Transverse colon (tissue), 4 donors: ENCODE results near the gene RXRB. TPM values are rescaled to one million over a fixed set of nuclear protein-coding genes. Genes with fewer than 3 reads are reported as not detected.

Experiments used
- DNase-seq: peaks from one replicate; pipeline ENCODE4 v3.0.0-alpha.2; 2019
- H3K27ac ChIP-seq, 4 donors: fragments of 200-600 bp; sonication (generic); 2 replicates each; pipeline ENCODE4 v1.5.1; 2016 to 2018; ENCODE audit warnings: inconsistent platforms in 4 of 4
- H3K27me3 ChIP-seq: fragments of 200-600 bp; sonication (generic); 2 replicates; pipeline ENCODE4 v1.5.1; 2017; ENCODE audit warnings: inconsistent platforms
- H3K36me3 ChIP-seq, 4 donors: fragments of 200-600 bp; sonication (generic); 2 replicates each; pipeline ENCODE4 v1.5.1; 2017 to 2019; ENCODE audit warnings: inconsistent platforms in 4 of 4
- H3K4me1 ChIP-seq, 4 donors: fragments of 200-600 bp; sonication (generic); 2 replicates each; pipeline ENCODE4 v1.5.1; 2017 to 2020; ENCODE audit warnings: inconsistent platforms in 4 of 4
- H3K4me3 ChIP-seq, 4 donors: fragments of 200-600 bp; sonication (generic); 1 replicate in 1 of 4; 2 replicates in 3 of 4; pipeline versions ENCODE4 v1.5.1 to v1.6.1; 2017 to 2019; ENCODE audit warnings: inconsistent platforms in 4 of 4
- H3K9me3 ChIP-seq, 2 donors: fragments of 200-600 bp; sonication (generic); 2 replicates each; pipeline ENCODE4 v1.5.1; 2017 to 2019; ENCODE audit warnings: inconsistent platforms in 2 of 2
- CTCF ChIP-seq, 5 experiments: fragments of 200-600 bp in 3 of 5; fragments of 450-650 bp in 2 of 5; sonication (generic) in 3 of 5; IDR thresholded peaks; 1 replicate in 2 of 5; 2 replicates in 3 of 5; pipeline ENCODE4 v1.5.1; 2016 to 2017; ENCODE audit warnings: antibody characterized with exemption in 5 of 5, inconsistent platforms in 3 of 5, mild to moderate bottlenecking in 2 of 5, moderate library complexity in 1 of 5
- EP300 ChIP-seq: sonication (generic); formaldehyde crosslinking; IDR thresholded peaks from one replicate; pipeline ENCODE4 v1.6.1; 2017; ENCODE audit warnings: antibody characterized with exemption, low read depth
- POLR2A ChIP-seq: fragments of 450-650 bp; IDR thresholded peaks from one replicate; pipeline ENCODE4 v1.6.1; 2016; ENCODE audit warnings: antibody characterized with exemption, mild to moderate bottlenecking, moderate library complexity
- POLR2AphosphoS5 ChIP-seq, 3 donors: sonication (generic); formaldehyde crosslinking; IDR thresholded peaks; one replicate each; pipeline ENCODE4 v1.6.1; 2016; ENCODE audit warnings: antibody characterized with exemption in 3 of 3
- WGBS, 2 donors: methylation state at CpG; one replicate each; pipeline ENCODE4 v1.1.5; 2018; ENCODE audit warnings: low coverage in 1 of 2; 5-methylcytosine and 5-hydroxymethylcytosine counted together
- in situ Hi-C, 4 donors: fragments of 200-750 bp; cut with MboI; loops; one replicate each; pipeline versions ENCODE4 v1.15.0 to v1.15.1; 2017; ENCODE audit warnings: low sequenced_read_pairs in 3 of 4, low pct_ligation_motif_present in 1 of 4, low pct_unique_long_range_greater_than_20kb in 1 of 4
- intact Hi-C: fragments of 100-400 bp; cut with DNase I; formaldehyde crosslinking; loops from one replicate; pipeline ENCODE4 v1.15.1; 2023; ENCODE audit warnings: low total_unique reads
- total RNA-seq, 4 donors: library from RNA; depleted of rRNA; stranded (reverse); fragments of >200 nt; gene quantifications; one replicate each; pipeline ENCODE4 v1.1.0, GENCODE V29; 2016

RXRB gene
- total RNA-seq, 4 donors from 2014 or later = 26.9 to 31.9 (median 29.4) TPM

DNA sequence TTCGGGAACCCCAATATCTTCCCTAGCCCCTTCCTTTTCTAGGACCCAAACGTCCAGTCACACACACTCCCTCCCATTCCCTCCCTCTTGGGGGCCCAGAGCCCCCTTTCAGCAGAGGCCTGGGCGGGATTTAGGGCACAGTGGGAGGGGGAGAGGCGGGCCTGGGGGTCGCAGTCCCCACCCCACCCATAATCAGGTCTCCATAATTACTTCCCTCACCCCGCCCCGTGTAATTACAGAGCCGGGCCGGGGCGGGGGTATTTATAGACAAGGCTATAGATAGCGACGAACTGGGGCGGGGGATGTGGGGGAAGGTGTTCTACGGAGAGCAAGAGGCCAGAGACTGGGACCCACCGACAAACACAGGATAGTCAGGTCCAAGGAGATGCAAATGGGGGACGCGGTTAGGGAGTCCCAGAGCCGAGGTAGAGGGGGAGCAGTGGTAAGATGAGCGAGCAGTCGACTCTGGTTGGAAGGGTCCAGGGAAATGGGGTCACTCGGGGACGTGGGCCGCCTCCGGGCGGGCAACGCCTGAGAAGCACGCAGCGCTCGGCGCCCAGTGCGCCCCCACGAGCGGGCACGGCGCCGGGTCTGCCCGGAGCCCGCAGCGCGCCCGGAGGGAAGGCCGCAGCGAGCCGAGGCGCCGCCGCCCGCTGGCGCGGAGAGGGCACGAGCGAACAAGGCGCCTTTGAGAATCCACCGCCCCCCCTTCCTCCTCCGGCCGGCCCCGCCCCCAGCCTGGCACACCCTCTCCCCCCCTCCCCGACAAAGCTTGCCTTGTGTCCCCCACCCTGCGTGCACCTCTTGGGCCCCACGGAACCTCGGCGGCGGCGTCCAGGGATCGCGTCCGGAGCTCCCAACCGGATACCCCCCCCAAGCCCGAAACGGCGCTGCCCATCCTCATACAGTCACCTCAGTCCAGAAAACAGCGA, 7.5 kb downstream of the RXRB start:
- peak overlapping the region; percentile 6 to 46 (median 27) for H3K27ac ChIP-seq
- WGBS, 2 donors = 2 to 4% methylated on average over 9 to 56 of the region's 72 CpGs
- H3K4me3 ChIP-seq = peak overlapping the region; percentile 10 to 45 (median 32)
- peaks cover 37% of the 10 kb centered on the region for H3K27me3 ChIP-seq
- DNase-seq = peak; percentile 32
- intact Hi-C loops = no loop called here
- TF ChIP-seq POLR2AphosphoS5 (IDR thresholded peaks at IDR 0.05) (no peak), POLR2A (no peak), CTCF (IDR thresholded peaks at IDR 0.05) (no peak), EP300 (no peak)
- H3K36me3 ChIP-seq = peaks cover 0 to 20% (median 9%) of the 10 kb centered on the region in 4 donors
- in situ Hi-C loops = no loop called here
- H3K9me3 ChIP-seq = no peaks in the 10 kb centered on the region
- peaks cover 10 to 28% (median 17%) of the 10 kb centered on the region in 4 donors for H3K4me1 ChIP-seq

DNA sequence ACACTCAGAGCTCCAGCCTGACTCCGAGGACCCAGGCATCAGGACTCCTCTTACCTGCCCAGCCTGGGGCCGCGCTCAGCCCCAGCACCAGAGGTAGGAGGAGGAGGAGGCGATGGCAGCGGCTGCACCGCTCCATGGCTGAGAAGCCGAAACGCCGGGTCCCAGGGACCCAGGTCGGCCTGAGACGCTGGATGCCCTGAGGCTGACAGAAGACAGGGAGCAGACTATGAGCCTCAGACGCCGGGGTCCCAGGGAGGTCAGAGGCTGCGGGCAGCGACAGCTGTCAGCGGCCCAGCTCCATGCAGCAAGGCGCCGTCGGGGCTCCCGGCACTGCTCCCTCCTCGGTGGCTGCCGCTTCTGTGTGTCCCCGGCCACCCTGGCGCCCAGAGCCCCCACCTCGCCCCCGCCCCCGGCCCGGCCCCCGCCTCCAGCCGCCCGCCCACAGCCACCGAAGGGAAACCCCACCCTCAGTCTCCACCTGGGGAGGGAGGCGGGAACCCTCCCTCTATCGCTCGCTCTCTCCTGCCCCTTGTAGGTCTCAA, 8.3 kb downstream of the RXRB start, which contains the start of gene COL11A2:
TSS of gene COL11A2 (minus strand) at position 363 of the 542 bp plus-strand sequence. CDS start at position 136, 227 bp downstream.
- peak within 1 kb of the TSS in 3 of 4 donors; percentile 6 to 46 (median 44) for H3K27ac ChIP-seq
- intact Hi-C loops = no loop called here
- 8% methylated on average over 30 of the region's 35 CpGs; no CpG with 5 or more reads in 1 of the 2 donors for WGBS, 2 donors
- TF ChIP-seq POLR2A (no peak), POLR2AphosphoS5 (IDR thresholded peaks at IDR 0.05) (no peak), CTCF (IDR thresholded peaks at IDR 0.05) (no peak), EP300 (no peak)
- H3K4me3 ChIP-seq = peak within 1 kb of the TSS; percentile 10 to 45 (median 32)
- in situ Hi-C loops = no loop called here
- peaks cover 37% of the 10 kb centered on the region for H3K27me3 ChIP-seq
- DNase-seq = no peak
- no peaks in the 10 kb centered on the region for H3K9me3 ChIP-seq
- H3K36me3 ChIP-seq = peaks cover 0 to 19% (median 9%) of the 10 kb centered on the region in 4 donors
- peaks cover 9 to 20% (median 12%) of the 10 kb centered on the region in 4 donors for H3K4me1 ChIP-seq

DNA sequence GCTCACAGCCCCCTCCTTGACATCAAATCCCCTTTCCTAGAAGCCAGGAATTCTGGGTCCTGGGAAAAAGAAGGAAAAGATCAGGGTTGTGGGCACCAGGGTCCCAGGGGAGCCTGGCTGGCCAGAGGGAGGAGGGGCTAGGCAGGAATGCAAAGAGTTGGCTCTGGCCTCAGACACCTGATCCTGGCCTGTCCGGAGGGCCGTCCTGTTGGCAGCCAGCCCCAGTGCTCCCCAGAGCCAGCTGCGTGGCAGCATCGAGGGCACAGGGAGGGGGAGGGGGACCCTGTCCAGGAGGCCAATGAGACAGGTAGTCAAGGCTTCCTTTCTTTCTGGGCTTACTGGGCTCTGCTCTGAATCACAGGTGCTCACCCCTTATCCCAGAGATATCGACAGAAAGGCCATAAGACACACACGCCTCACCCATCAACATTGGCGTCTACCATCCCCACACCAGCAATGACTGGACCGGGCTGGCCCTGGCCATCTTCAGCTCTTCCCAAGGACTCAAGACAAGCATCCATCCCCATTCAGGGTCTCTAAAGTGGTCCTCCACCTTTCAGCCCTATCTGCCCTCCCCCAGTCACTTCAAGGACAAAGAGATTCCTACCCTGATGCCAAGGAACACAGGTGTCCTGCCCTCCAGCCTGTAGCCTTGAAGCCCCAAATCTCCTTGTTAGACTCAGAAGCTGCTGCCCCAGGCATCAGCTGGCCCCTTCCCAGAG, 8.9 kb downstream of the RXRB start:
- no peak for DNase-seq
- H3K9me3 ChIP-seq = no peaks in the 10 kb centered on the region
- H3K36me3 ChIP-seq = peaks cover 0 to 18% (median 7%) of the 10 kb centered on the region in 4 donors
- no peak overlapping the region for H3K4me3 ChIP-seq
- 40% methylated on average over 8 of the region's 8 CpGs; no CpG with 5 or more reads in 1 of the 2 donors for WGBS, 2 donors
- H3K27me3 ChIP-seq = peaks cover 37% of the 10 kb centered on the region
- in situ Hi-C loops = no loop called here
- H3K27ac ChIP-seq = no peak overlapping the region
- TF ChIP-seq POLR2AphosphoS5 (IDR thresholded peaks at IDR 0.05) (no peak), EP300 (no peak), POLR2A (no peak), CTCF (IDR thresholded peaks at IDR 0.05) (no peak)
- intact Hi-C loops = no loop called here
- peaks cover 9 to 20% (median 12%) of the 10 kb centered on the region in 4 donors for H3K4me1 ChIP-seq
